ENCODE results near the gene HDAC9. TPM values are rescaled to one million over a fixed set of nuclear protein-coding genes. Genes with fewer than 3 reads are reported as not detected.

HDAC9 gene
- total RNA-seq, 4 donors from 2014 or later: 3.0 to 14.0 (median 5.6) TPM

DNA sequence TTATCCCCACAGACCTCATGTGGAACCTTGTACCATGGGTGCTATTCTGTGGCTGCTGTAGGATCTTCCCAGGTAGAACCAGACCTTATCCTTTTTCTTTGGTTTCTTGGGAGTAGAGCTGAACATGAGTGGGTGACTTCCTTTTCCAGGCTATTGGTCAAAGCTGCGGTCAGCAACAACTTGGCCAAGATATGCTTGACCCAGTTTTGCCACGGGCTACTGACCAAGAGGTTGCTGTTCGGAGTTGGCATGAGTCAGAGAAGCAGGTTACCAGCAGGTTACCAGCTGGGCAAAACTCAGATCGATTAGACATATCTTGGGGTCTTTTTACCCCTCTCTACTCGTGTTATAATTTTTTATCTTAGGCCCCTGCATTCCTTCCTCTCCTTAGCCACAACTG lies 36.7 kb upstream of the HDAC9 start:
- Histone ChIP-seq H3K36me3 (no peaks in the 10 kb centered on the region), H3K9me3 (no peaks in the 10 kb centered on the region), H3K4me3 (peak overlapping the region in 1 of 4 donors; percentile 5), H3K4me1 (peaks cover 20 to 21% of the 10 kb centered on the region in 2 donors), H3K27ac (peak overlapping the region in 3 of 4 donors; percentile 24 to 45 (median 43)), H3K27me3 (no peaks in the 10 kb centered on the region)
- ATAC-seq (peak; percentile 99), DNase-seq (peak; percentile 51 to 70)
- intact Hi-C loops (cut with DNase I; ENCODE audit: low total_unique reads) (loop anchor here (5.0 to 10.0 kb wide), 2 partner anchors 38 to 116 kb away; partner anchors contain the start of gene HDAC9), in situ Hi-C loops (cut with MboI; ENCODE audit: low sequenced_read_pairs in 4 of 4) (no loop called here)
- TF ChIP-seq POLR2A (IDR thresholded peaks at IDR 0.05): no peak
- TF ChIP-seq, protein P1, sequence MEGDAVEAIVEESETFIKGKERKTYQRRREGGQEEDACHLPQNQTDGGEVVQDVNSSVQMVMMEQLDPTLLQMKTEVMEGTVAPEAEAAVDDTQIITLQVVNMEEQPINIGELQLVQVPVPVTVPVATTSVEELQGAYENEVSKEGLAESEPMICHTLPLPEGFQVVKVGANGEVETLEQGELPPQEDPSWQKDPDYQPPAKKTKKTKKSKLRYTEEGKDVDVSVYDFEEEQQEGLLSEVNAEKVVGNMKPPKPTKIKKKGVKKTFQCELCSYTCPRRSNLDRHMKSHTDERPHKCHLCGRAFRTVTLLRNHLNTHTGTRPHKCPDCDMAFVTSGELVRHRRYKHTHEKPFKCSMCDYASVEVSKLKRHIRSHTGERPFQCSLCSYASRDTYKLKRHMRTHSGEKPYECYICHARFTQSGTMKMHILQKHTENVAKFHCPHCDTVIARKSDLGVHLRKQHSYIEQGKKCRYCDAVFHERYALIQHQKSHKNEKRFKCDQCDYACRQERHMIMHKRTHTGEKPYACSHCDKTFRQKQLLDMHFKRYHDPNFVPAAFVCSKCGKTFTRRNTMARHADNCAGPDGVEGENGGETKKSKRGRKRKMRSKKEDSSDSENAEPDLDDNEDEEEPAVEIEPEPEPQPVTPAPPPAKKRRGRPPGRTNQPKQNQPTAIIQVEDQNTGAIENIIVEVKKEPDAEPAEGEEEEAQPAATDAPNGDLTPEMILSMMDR (IDR thresholded peaks at IDR 0.05 in 4 of 5, conservative IDR thresholded peaks at IDR 0.05 in 1 of 5): no peak

DNA sequence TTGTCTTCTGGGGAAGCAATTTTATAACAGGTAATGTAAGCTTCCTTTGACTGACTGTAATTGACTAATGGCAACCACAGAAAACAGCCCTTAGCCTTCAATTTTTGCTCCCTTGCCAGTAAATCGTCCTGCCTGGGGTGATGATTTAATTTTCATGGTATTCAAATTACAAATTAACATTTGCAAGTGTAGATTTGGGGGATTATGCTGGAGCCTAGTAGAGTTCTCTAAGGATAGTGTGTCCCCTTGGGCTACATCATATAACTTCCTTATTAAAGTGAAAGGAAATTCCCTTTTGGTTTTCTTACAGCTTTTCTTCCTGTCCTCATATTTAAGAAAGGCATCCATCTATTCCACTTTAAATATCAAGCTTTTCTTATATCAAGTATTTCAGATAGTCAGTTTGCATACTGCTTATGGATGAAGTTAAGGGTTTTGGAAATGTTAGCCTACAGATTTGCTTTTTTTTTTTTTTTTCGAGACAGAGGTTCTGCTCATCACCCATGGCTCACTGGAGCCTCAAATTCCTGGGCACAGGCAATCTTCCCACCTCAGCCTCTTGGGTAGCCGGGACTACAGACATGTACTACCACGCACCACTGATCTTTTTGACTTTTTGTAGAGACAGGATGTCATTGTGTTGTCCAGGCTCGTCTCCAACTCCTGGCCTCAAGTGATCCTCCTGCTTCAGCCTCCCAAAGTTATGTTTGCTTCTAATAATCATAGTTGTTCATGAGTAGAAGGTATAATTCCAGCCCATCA lies 35.9 kb upstream of the HDAC9 start:
- peak overlapping the region in 1 of 4 donors; percentile 5 for H3K4me3 ChIP-seq

DNA sequence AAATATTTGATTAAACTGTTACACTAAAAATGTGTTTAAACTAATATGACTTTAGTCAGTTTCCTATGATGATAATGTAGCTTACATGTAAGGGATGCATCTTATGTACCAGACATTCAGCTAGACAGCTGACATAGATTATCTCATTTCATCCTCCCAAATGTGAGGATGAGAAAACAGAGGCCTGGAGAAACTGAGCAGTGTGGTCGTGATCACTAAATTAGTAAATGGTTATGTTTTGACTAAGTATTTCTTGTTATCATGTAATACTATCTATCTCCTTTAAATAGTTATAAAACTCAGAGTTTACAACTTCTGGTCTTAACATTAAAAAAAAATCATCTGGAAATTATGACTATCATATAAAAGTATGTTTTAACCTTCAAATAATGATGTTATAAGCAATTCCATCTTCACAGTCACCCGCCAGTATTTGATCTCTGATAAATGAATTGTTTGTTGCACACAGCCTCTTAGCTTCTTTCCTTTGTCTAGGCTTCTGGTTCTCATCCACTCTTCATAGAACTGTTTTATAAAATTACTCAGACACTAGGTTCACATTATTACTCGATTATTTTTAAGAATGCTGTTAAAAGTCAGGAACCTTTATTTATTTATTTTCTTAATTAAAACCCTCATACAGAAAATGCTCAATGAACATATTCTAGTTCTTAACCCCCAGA lies 33.6 kb upstream of the HDAC9 start:
- intact Hi-C loops (cut with DNase I; ENCODE audit: low total_unique reads): no loop called here
- ATAC-seq (no peak), DNase-seq (no peak)
- Histone ChIP-seq H3K36me3 (no peaks in the 10 kb centered on the region), H3K4me1 (peaks cover 20 to 21% of the 10 kb centered on the region in 2 donors), H3K9me3 (no peaks in the 10 kb centered on the region), H3K27me3 (no peaks in the 10 kb centered on the region), H3K4me3 (no peak overlapping the region), H3K27ac (no peak overlapping the region)
- TF ChIP-seq POLR2A (IDR thresholded peaks at IDR 0.05): no peak
- TF ChIP-seq, protein P1 (IDR thresholded peaks at IDR 0.05 in 4 of 5, conservative IDR thresholded peaks at IDR 0.05 in 1 of 5): no peak
- in situ Hi-C loops (cut with MboI; ENCODE audit: low sequenced_read_pairs in 4 of 4): no loop called here

More for the DNA sequence above, 35.9 kb upstream of the HDAC9 start:
- Histone ChIP-seq H3K36me3 (no peaks in the 10 kb centered on the region), H3K27me3 (no peaks in the 10 kb centered on the region), H3K27ac (no peak overlapping the region), H3K9me3 (no peaks in the 10 kb centered on the region), H3K4me1 (peaks cover 20 to 21% of the 10 kb centered on the region in 2 donors)
- TF ChIP-seq, protein P1 (IDR thresholded peaks at IDR 0.05 in 4 of 5, conservative IDR thresholded peaks at IDR 0.05 in 1 of 5): no peak
- TF ChIP-seq POLR2A (IDR thresholded peaks at IDR 0.05): no peak
- in situ Hi-C loops (cut with MboI; ENCODE audit: low sequenced_read_pairs in 4 of 4) (no loop called here), intact Hi-C loops (cut with DNase I; ENCODE audit: low total_unique reads) (loop anchor here (5.0 to 10.0 kb wide), 2 partner anchors 38 to 115 kb away; partner anchors contain the start of gene HDAC9)
- ATAC-seq (no peak), DNase-seq (no peak)

DNA sequence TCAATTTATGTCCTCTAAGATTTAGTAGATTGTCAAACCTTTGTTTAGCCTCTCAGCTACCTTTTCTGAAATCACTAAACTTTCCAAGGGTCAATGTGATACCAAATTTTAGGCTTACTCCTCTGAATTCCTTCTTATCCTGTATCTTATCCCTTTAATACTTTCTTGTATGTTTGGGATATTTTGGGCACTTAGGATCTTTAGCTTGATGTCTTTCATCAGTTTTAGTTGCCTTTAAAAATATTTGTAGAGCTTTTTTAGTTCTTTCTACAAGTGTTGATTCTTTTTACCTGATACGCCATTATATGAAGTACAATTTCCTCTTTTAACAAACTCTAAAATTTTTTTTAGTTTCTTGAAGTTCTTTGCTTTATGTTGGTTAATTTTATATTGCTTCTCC lies 30.7 kb upstream of the HDAC9 start:
- intact Hi-C loops (cut with DNase I; ENCODE audit: low total_unique reads): no loop called here
- in situ Hi-C loops (cut with MboI; ENCODE audit: low sequenced_read_pairs in 4 of 4): no loop called here
- no peaks in the 10 kb centered on the region for H3K9me3 ChIP-seq
- H3K4me3 ChIP-seq: no peak overlapping the region
- TF ChIP-seq POLR2A (IDR thresholded peaks at IDR 0.05): no peak
- TF ChIP-seq, protein P1 (IDR thresholded peaks at IDR 0.05 in 4 of 5, conservative IDR thresholded peaks at IDR 0.05 in 1 of 5): no peak
- no peaks in the 10 kb centered on the region for H3K36me3 ChIP-seq
- no peaks in the 10 kb centered on the region for H3K27me3 ChIP-seq
- ATAC-seq (no peak), DNase-seq (no peak)
- no peaks in the 10 kb centered on the region for H3K4me1 ChIP-seq
- no peak overlapping the region for H3K27ac ChIP-seq
